ENCODE data around the gene SPSB1.

GRCh38 chr1:9245230-9245619, 47.5 kb upstream of the SPSB1 start:
- TF ChIP-seq EZH2 (IDR thresholded peaks at IDR 0.05; ENCODE audit: insufficient read depth, poor library complexity, severe bottlenecking) (no peak), EZH2phosphoT487 (IDR thresholded peaks at IDR 0.05; ENCODE audit: insufficient read depth, low read depth) (no peak)
